SJCRH30 (cell line): ENCODE measurements around the gene LRP1B. TPM values are rescaled to one million over a fixed set of nuclear protein-coding genes. Genes with fewer than 3 reads are reported as not detected.
A peak's percentile ranks its signal among the peaks of the same experiment; 100 is the strongest.

Experiments
- DNase-seq, 2 experiments: peaks; one replicate each; pipeline ENCODE4 v3.0.0-alpha.2; 2015 to 2020
- H3K27ac ChIP-seq: fragments of 250-450 bp; sonication (Bioruptor Pico); 2 replicates; pipeline ENCODE4 v1.5.1; 2020; ENCODE audit warnings: mild to moderate bottlenecking, moderate library complexity
- H3K27me3 ChIP-seq: fragments of 250-450 bp; sonication (Bioruptor Pico); 2 replicates; pipeline ENCODE4 v1.5.1; 2020; ENCODE audit warnings: mild to moderate bottlenecking, moderate library complexity
- H3K36me3 ChIP-seq: fragments of 250-450 bp; sonication (Bioruptor Pico); 2 replicates; pipeline ENCODE4 v1.5.1; 2020; ENCODE audit warnings: mild to moderate bottlenecking, moderate library complexity
- H3K4me1 ChIP-seq: fragments of 250-450 bp; sonication (Bioruptor Pico); 2 replicates; pipeline ENCODE4 v1.5.1; 2020; ENCODE audit warnings: mild to moderate bottlenecking, moderate library complexity
- H3K4me3 ChIP-seq: fragments of 250-450 bp; sonication (Bioruptor Pico); 2 replicates; pipeline ENCODE4 v1.5.1; 2020; ENCODE audit warnings: mild to moderate bottlenecking, moderate library complexity
- H3K9me3 ChIP-seq: fragments of 250-450 bp; sonication (Bioruptor Pico); replicated peaks from 2 replicates; pipeline ENCODE4 v1.5.1; 2020; ENCODE audit warnings: mild to moderate bottlenecking, moderate library complexity
- total RNA-seq: library from RNA; depleted of rRNA; stranded (reverse); fragments of >200 nt; shearing (Covaris generic); gene quantifications from 2 replicates; pipeline ENCODE4 v1.2.3, GENCODE V29; 2014

Gene LRP1B
- total RNA-seq, 1 experiment from 2014 or later, result 7.5 TPM

DNA sequence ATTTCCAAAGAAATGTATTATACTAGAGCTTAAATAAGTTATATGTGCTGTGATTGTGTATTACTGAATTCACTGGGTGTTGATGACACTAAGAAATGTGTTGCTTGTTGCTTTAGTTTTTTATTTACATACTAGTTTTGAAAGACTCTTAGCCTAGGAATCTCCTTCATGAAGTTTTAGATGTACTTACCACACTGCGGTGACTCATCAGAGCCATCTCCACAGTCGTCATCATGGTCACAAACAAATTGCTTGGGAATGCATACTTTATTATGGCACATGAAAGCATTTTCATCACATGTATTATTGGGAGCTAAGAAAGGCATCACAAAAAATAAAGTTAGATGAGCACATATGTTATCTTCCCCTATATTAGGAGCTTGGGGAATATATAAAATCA lies 1624.2 kb downstream of the LRP1B start:
- H3K4me3 ChIP-seq, result no peak overlapping the region
- H3K4me1 ChIP-seq, result no peaks in the 10 kb centered on the region
- no peaks in the 10 kb centered on the region for H3K9me3 ChIP-seq
- H3K27me3 ChIP-seq, result no peaks in the 10 kb centered on the region
- no peaks in the 10 kb centered on the region for H3K36me3 ChIP-seq
- H3K27ac ChIP-seq, result no peak overlapping the region
- no peak for DNase-seq

DNA sequence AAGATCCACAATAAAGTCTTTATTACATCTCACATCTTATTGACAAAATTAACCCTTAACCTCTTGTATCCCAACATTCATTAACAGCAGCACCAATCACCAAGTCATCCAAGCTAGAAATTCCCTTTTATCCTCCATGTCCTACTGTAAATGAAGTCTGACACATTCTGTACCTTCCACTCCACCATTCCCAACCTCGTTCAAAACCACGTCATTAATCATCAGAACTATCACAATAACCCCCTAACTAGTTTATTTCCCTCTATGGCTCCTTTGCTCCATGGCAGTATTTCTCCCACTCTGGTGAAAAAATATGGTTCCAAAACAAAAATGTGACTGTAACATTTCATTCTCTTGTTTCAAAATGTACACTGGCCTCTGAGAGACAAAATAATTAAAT lies 1626.2 kb downstream of the LRP1B start:
- no peak overlapping the region for H3K4me3 ChIP-seq
- no peaks in the 10 kb centered on the region for H3K27me3 ChIP-seq
- H3K4me1 ChIP-seq, result no peaks in the 10 kb centered on the region
- no peaks in the 10 kb centered on the region for H3K9me3 ChIP-seq
- no peaks in the 10 kb centered on the region for H3K36me3 ChIP-seq
- H3K27ac ChIP-seq, result no peak overlapping the region
- no peak for DNase-seq

DNA sequence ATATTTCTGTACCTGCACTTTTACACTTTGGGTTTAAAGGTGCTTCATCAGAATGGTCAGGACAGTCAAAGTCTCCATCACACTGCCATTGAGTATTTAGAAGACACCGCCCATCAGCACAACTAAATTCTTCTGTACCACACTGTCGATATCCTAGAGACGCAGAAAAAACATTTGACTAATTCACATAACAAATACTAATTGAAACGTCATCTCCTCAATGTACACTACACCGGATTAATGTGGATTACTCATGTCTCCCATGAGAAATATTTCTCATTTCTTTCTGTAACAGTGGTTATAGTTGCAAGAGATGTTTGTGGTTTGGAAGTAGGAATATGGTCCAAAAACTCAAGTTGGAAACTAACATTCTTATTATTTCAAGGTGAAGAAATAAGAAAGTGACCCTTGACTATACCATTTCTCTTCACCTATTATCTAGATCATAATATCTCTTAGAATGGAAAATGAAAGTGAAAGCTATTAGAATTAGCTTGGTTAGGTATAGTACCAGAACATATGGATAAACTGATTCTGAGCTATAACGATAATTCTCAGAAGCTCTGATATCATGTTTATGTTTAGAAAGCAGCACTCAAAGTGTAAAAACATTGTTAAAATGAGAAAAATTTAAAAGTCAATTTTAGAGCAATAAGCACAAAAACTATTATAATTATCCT lies 1627.7 kb downstream of the LRP1B start:
- no peak for DNase-seq
- Histone ChIP-seq H3K4me1 (no peaks in the 10 kb centered on the region), H3K27ac (no peak overlapping the region), H3K36me3 (no peaks in the 10 kb centered on the region), H3K4me3 (no peak overlapping the region), H3K9me3 (no peaks in the 10 kb centered on the region), H3K27me3 (no peaks in the 10 kb centered on the region)

DNA sequence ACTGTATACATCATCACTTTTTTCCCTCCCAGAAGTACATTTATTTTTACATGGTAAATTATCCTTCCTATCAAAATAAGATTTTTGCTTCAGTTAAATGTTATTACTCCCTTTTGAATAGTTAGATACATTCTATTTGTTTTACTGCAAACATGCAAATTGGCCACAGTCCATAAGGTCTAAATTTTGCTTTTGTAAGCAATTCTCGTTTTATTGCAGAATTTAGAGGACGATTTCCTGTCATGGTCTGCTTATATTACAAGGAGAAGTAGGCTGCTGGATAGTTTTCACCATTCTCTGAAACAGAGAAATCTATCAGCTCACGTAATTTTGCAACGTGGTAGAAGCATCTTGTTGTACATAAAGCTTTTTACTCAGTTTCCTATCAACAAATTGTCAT lies 1632.5 kb downstream of the LRP1B start:
- Histone ChIP-seq H3K4me1 (no peaks in the 10 kb centered on the region), H3K27ac (no peak overlapping the region), H3K9me3 (no peaks in the 10 kb centered on the region), H3K4me3 (no peak overlapping the region), H3K27me3 (no peaks in the 10 kb centered on the region), H3K36me3 (no peaks in the 10 kb centered on the region)
- no peak for DNase-seq

DNA sequence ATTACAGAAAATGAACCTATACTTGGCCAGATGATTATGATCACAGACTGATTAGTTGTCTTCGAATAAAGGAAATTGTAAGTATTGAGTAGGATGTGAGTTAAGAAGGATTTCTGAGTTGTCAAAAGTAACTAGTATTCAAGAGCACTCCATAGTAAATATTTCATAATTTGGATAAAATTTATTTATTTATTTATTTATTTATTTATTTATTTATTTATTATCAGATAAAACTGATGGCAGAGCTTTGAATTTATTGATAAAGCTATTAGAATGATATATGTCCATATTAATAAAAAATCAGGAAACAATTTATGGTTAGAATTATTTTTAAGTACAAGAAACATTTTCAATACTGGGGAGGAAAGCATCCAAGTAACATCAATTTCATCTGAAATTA lies 1634.1 kb downstream of the LRP1B start:
- DNase-seq, result no peak
- Histone ChIP-seq H3K4me3 (no peak overlapping the region), H3K9me3 (no peaks in the 10 kb centered on the region), H3K36me3 (no peaks in the 10 kb centered on the region), H3K4me1 (no peaks in the 10 kb centered on the region), H3K27ac (no peak overlapping the region), H3K27me3 (no peaks in the 10 kb centered on the region)

DNA sequence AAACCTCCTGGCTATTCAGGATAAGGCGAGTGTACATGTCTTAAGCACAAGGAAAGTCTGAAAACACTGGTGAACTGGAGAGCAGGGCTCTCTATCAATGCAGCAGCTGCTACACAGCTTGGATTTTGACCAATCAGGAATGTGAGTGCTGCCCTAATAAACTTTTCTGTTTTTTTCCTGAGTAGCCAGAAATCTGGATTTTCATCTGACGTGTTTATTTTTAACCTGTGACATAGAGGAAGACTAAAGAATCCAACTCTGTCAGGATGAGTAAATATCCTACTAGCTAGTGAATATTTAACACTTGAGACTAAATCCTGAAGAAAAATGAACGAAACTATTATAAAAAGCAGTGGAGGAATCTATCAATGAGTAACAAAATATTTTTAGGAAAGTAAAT lies 1638.9 kb downstream of the LRP1B start:
- H3K27me3 ChIP-seq, result no peaks in the 10 kb centered on the region
- no peak overlapping the region for H3K4me3 ChIP-seq
- no peaks in the 10 kb centered on the region for H3K36me3 ChIP-seq
- H3K9me3 ChIP-seq, result no peaks in the 10 kb centered on the region
- H3K4me1 ChIP-seq, result no peaks in the 10 kb centered on the region
- no peak overlapping the region for H3K27ac ChIP-seq
- peak in 1 of 2 experiments; percentile 7 for DNase-seq

DNA sequence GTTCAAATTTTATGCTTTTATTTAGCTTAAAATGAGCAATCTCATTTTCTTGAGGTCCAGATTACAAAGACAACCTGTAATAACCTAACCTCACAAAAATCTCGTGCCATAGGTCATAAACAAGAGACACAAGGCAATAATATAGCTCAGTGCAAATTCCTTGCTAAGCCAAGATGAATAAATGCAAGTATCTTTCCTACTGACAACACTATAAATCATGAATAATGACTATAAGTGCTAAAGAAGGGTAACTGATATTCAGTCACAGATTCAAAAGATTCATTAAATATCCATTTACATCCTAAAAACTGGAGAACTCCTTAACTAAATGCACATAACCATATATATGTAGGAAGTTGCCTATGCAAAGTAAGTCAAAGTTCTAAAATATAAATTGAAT lies 1641.6 kb downstream of the LRP1B start:
- H3K4me3 ChIP-seq, result no peak overlapping the region
- no peaks in the 10 kb centered on the region for H3K36me3 ChIP-seq
- no peak for DNase-seq
- H3K27ac ChIP-seq, result no peak overlapping the region
- H3K9me3 ChIP-seq, result no peaks in the 10 kb centered on the region
- H3K4me1 ChIP-seq, result no peaks in the 10 kb centered on the region
- no peaks in the 10 kb centered on the region for H3K27me3 ChIP-seq

DNA sequence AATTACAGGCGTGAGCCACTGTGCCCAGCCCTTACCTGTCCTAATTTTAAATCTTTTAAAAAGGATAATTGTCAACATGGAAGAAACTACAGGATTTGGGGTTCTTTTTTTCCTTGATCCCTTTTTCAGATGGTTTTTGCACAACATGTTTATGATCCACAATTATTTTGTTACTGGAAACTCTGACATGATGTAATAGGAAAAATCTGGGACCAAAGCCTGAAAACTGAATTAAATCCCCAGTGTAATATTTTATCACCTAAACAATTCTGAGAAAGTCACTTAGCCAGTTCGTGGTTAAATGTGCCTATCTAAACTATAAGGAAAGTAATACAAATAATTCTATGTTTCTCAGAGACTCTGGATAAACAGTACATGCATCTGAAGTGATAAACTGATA lies 1649.7 kb downstream of the LRP1B start:
- H3K4me1 ChIP-seq, result no peaks in the 10 kb centered on the region
- DNase-seq, result no peak
- no peaks in the 10 kb centered on the region for H3K27me3 ChIP-seq
- no peaks in the 10 kb centered on the region; the same call in 1 of the 2 replicates for H3K9me3 ChIP-seq
- no peaks in the 10 kb centered on the region for H3K36me3 ChIP-seq
- no peak overlapping the region for H3K27ac ChIP-seq
- no peak overlapping the region for H3K4me3 ChIP-seq

DNA sequence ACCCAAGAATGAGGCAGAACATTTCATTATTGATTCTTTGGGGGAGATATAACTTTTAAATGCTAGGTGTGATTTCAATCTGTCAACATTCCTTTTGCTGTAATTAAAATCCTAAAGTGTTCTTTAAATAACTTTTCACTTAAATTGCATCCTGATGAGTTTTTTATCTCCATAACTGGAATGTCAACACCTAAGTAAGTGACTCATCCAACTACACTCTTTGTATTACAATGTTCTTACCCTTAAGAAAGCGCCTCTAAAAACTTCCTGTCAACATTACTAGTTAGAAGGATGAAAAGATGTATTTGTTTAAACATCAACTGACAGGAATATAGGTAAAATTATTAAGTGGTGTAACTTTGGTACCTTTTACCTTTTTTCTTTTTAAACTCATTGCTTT lies 1657.0 kb downstream of the LRP1B start:
- Histone ChIP-seq H3K4me3 (no peak overlapping the region), H3K9me3 (no peaks in the 10 kb centered on the region; the same call in 1 of the 2 replicates), H3K27ac (no peak overlapping the region), H3K36me3 (no peaks in the 10 kb centered on the region), H3K4me1 (no peaks in the 10 kb centered on the region), H3K27me3 (no peaks in the 10 kb centered on the region)
- DNase-seq, result no peak

DNA sequence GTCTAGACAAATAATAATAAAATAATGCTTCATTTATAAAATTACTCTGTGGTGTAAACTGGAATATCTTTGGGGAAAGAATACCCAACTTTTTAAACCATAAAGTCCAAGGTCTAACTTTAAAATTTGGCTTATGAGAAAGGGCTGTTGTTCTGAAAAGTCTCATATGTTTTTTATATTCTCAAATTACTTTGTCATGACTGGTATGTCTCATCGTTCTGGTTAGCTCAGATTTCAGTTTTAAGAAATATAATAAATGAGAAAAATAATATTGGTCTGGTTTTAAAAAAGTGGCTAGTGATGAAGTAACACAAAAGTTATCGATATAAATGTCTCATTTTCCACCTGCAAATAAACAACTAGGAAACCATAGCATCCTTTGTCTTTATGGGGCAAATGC lies 1658.1 kb downstream of the LRP1B start:
- Histone ChIP-seq H3K27me3 (no peaks in the 10 kb centered on the region), H3K36me3 (no peaks in the 10 kb centered on the region), H3K4me3 (no peak overlapping the region), H3K9me3 (no peaks in the 10 kb centered on the region; the same call in 1 of the 2 replicates), H3K27ac (no peak overlapping the region), H3K4me1 (no peaks in the 10 kb centered on the region)
- no peak for DNase-seq

DNA sequence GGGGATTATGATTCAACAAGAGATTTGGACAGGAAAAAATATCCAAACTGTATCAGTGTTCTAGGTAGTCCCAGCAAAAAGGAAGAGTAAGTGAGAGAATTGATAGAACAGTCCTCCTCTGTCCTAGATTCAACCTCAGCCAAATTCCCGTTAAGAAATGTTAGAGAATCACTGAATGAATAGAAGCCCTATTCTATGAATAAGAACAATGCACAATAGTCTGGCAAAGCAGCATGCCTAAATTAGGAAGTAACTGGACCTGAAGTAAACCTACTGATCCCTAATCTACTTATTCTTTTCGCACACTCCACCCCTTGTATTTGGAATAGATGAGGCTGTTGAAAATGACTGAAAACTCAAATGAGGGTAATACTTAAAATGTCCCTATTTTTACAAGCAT lies 1665.5 kb downstream of the LRP1B start:
- H3K27ac ChIP-seq, result no peak overlapping the region
- H3K27me3 ChIP-seq, result no peaks in the 10 kb centered on the region

DNA sequence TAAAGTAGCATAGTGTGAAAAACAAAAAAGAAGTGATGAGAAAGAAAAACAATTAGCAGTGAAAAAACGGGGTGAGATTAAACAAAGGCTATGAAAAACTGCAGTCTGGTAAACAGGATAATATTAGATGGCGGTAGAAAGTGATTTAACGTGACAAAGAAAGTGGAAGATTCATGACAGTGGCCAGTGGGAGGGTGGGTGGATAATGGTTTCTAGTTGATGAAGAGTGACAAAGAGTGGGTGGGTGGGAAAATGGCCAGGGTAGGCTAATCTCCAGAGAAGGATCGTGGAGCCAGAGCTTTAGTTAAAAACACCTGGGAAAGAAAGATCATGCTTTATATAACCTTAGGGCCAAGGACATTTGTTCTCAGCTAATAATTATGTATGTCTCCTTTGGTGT lies 1667.8 kb downstream of the LRP1B start:
- Histone ChIP-seq H3K36me3 (no peaks in the 10 kb centered on the region), H3K9me3 (no peaks in the 10 kb centered on the region), H3K4me1 (0 out of 2 replicates have a peak, but pooled peaks cover 2% of the 10 kb centered on the region), H3K27me3 (no peaks in the 10 kb centered on the region), H3K27ac (no peak overlapping the region), H3K4me3 (no peak overlapping the region)
- no peak for DNase-seq

More for the DNA sequence above, 1665.5 kb downstream of the LRP1B start:
- H3K4me1 ChIP-seq, result no peaks in the 10 kb centered on the region
- DNase-seq, result peak in 1 of 2 experiments; percentile 19
- H3K36me3 ChIP-seq, result no peaks in the 10 kb centered on the region
- no peaks in the 10 kb centered on the region for H3K9me3 ChIP-seq
- H3K4me3 ChIP-seq, result no peak overlapping the region

DNA sequence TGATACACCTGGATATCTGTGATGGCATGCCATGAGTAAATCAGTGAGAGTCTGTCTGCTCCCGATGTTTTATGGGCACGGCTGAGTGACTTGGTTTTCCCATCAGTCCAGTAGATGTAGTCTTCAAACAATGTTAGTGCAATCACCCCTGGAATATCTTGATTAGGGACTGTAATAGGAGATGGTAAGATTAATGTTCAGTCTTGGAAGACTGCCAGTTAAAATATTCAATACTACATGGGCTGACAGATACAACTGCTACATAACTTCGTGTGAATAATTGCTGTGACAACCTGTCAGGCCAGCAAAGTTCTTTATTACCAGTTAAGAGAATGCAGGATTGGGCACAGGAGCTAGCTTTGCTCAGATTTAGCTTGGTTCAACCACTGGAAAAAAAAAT lies 1673.3 kb downstream of the LRP1B start:
- H3K27me3 ChIP-seq, result no peaks in the 10 kb centered on the region
- H3K9me3 ChIP-seq, result no peaks in the 10 kb centered on the region
- DNase-seq, result peak in 1 of 2 experiments; percentile 54
- no peaks in the 10 kb centered on the region for H3K36me3 ChIP-seq
- peaks cover 12% of the 10 kb centered on the region; the same call in 1 of the 2 replicates for H3K4me1 ChIP-seq
- no peak overlapping the region for H3K4me3 ChIP-seq
- no peak overlapping the region for H3K27ac ChIP-seq

DNA sequence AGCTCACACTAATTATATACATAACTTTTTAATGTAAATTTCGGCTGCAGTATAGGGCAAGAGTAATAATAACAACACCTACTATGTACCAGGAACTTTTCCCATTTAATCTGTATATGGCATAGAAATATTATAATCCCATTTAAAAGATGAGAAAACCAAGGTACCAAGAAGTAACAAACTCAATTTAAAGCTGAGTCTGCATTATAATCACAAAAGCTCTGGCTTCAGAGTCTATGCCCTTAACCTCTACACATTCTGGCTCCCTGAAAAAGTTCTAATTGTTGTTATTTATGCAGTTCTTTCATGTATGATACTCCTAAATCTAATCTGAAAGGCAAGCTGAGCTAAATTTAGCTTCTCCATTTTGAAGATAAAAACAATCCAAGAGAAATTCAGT lies 1675.5 kb downstream of the LRP1B start:
- no peak for DNase-seq
- no peaks in the 10 kb centered on the region for H3K36me3 ChIP-seq
- no peaks in the 10 kb centered on the region for H3K9me3 ChIP-seq
- H3K27me3 ChIP-seq, result no peaks in the 10 kb centered on the region
- no peak overlapping the region for H3K27ac ChIP-seq
- peaks cover 12% of the 10 kb centered on the region; the same call in 1 of the 2 replicates for H3K4me1 ChIP-seq
- H3K4me3 ChIP-seq, result no peak overlapping the region

DNA sequence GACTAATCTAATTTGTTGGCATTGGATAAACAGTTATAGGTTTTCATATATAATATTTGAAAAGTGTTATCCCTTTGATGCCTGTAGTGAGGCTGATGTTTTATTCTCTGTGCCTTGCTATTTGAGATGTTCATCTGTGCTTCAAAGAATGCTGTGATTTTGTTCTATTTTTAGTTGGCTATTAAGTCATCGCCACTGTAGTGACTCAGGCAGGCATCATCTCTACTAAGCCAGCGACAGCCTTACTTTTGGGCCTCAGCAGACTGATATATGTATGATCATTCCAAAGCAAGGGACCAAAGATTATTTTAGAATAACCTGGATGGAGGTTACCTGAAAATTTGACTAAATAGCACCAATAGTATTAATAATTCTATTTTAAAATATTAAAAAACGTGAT lies 1676.1 kb downstream of the LRP1B start:
- Histone ChIP-seq H3K36me3 (no peaks in the 10 kb centered on the region), H3K9me3 (no peaks in the 10 kb centered on the region), H3K4me3 (no peak overlapping the region), H3K27ac (no peak overlapping the region), H3K4me1 (peaks cover 12% of the 10 kb centered on the region; the same call in 1 of the 2 replicates), H3K27me3 (no peaks in the 10 kb centered on the region)
- peak; percentile 17 to 55 for DNase-seq

DNA sequence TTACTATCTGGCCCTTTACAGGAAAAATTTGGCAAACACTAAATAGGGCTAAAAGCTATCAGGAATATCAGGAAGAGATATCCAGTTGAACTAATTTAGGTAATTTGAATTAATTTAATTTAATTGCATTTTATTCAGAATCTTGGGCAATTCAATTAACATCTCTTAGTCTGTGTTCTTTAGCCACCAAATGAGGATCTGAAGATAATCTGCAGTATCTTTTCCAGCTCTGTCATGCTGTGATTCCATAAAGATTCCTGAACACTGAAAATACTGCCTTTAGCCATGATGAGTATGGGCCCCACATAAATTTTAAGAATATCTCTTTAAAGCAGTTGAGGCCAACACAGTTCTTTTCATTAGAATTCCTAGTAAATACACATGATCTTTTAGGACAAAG lies 1679.5 kb downstream of the LRP1B start:
- H3K27ac ChIP-seq, result no peak overlapping the region
- H3K4me3 ChIP-seq, result no peak overlapping the region
- peaks cover 9% of the 10 kb centered on the region; the same call in 1 of the 2 replicates for H3K4me1 ChIP-seq
- H3K27me3 ChIP-seq, result no peaks in the 10 kb centered on the region
- no peaks in the 10 kb centered on the region for H3K36me3 ChIP-seq
- H3K9me3 ChIP-seq, result no peaks in the 10 kb centered on the region
- DNase-seq, result no peak
